ENCODE data around the gene CKS1B. TPM values are rescaled to one million over a fixed set of nuclear protein-coding genes. Genes with fewer than 3 reads are reported as not detected.

The CKS1B gene
- total RNA-seq, 1 experiment from 2014 or later: 259 TPM

DNA sequence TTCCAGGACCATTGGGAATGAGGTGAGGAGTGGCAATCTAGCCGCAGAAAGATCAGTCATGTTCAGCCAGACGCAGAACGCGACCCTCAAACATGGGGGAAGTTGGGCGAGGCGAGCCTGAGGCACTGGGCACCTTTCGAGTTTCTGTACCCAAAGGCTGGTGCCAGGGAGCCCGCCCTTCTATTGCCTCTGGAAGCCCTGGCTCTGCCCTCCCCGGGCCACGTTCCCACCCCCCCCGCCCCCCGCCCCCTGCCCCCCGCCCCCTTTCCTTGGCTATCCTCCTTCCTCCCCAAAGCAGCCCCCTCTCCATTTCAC is 25.9 kb downstream of the CKS1B start:
- Histone ChIP-seq H3K9me3 (no peaks in the 10 kb centered on the region), H3K4me3 (ENCODE audit: low read depth, low read length) (peak overlapping the region; percentile 92), H3K36me3 (ENCODE audit: control insufficient read depth, insufficient read depth, low read length) (peaks cover 1% of the 10 kb centered on the region), H3K4me1 (peaks cover 12% of the 10 kb centered on the region), H3K27me3 (replicated peaks; ENCODE audit: control insufficient read depth, insufficient read depth, low read length) (no peaks in the 10 kb centered on the region)
- Mint-ChIP-seq H3K27me3 (ENCODE audit: insufficient read depth, unreplicated experiment) (no peaks in the 10 kb centered on the region), H3K9me3 (ENCODE audit: unreplicated experiment) (no peaks in the 10 kb centered on the region), H3K27ac (ENCODE audit: unreplicated experiment) (peak overlapping the region; percentile 96), H3K4me3 (ENCODE audit: unreplicated experiment) (peak overlapping the region; percentile 96), H3K4me1 (ENCODE audit: low read depth, unreplicated experiment) (peaks cover 26% of the 10 kb centered on the region), H3K36me3 (ENCODE audit: insufficient read depth, unreplicated experiment) (peaks cover 37% of the 10 kb centered on the region)
- no TSS peak for BruUV-seq (replicated peaks)
- intact Hi-C loops (cut with micrococcal nuclease; ENCODE audit: unreplicated experiment): loop anchor here (1.0 to 5.0 kb wide), 5 partner anchors 17 to 442 kb away; partner anchors contain the start of genes EFNA1, FLAD1, PYGO2 and UBE2Q1
- no peak for DNase-seq
- ChIA-PET CTCF (interaction anchor here (0.6 to 2.1 kb wide), 10 partner anchors 16 to 967 kb away, joined by 3 to 26 read pairs (median 5); partner anchors contain the start of genes ADAM15, FLAD1, PBXIP1 and SHC1), POLR2A (interaction anchor here (0.5 to 2.1 kb wide), 6 partner anchors 25 to 817 kb away, joined by 3 to 75 read pairs (median 8); partner anchors contain the start of genes PYGO2 and SHC1)
- TF ChIP-seq, protein P1, sequence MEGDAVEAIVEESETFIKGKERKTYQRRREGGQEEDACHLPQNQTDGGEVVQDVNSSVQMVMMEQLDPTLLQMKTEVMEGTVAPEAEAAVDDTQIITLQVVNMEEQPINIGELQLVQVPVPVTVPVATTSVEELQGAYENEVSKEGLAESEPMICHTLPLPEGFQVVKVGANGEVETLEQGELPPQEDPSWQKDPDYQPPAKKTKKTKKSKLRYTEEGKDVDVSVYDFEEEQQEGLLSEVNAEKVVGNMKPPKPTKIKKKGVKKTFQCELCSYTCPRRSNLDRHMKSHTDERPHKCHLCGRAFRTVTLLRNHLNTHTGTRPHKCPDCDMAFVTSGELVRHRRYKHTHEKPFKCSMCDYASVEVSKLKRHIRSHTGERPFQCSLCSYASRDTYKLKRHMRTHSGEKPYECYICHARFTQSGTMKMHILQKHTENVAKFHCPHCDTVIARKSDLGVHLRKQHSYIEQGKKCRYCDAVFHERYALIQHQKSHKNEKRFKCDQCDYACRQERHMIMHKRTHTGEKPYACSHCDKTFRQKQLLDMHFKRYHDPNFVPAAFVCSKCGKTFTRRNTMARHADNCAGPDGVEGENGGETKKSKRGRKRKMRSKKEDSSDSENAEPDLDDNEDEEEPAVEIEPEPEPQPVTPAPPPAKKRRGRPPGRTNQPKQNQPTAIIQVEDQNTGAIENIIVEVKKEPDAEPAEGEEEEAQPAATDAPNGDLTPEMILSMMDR (IDR thresholded peaks at IDR 0.05; ENCODE audit: insufficient read depth in 1 of 2, low read depth in 1 of 2, low read length in 1 of 2, severe bottlenecking in 1 of 2, unreplicated experiment in 1 of 2): no peak

DNA sequence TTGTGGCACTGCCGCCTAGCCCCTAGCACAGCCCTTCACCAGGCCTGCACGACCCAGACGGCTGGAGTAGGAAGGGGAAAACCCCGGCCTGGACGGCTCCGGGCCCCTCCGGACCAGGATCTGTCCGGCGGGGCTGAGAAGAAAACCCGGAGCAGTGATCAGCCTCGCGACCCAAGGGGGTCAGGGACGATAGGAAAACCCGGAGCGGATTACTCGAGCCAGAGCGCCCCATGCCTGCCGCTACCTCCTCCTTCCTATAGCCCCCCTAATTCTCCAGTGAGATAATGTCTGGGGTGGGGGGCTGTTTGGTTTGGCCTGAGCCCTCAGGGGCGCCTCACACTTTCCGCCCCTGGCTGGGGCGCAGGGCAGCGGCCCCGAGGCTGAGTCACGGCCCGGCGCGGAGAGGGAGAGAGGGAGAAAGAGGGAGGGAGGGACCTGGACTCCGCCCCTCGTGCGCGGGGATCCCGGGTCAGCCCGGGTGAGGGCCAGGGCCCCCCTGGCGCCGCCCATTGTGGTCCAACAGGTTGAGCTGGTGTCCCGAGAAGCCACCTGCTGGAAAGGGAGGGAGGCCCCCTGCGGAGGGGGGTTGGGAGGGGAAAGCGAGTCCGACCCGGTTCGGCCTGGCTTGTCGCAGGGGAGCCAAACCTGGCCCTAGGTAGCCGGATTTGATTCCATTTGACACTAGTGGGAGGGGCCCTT is 26.4 kb downstream of the CKS1B start:
- no TSS peak for BruUV-seq (replicated peaks)
- CTCF ChIA-PET: interaction anchor here (1.0 to 2.1 kb wide), 3 partner anchors 16 to 50 kb away, joined by 3 to 7 read pairs (median 5); partner anchors contain the start of gene ADAM15
- peak overlapping the region; percentile 96 for H3K4me3 Mint-ChIP-seq (ENCODE audit: unreplicated experiment)

DNA sequence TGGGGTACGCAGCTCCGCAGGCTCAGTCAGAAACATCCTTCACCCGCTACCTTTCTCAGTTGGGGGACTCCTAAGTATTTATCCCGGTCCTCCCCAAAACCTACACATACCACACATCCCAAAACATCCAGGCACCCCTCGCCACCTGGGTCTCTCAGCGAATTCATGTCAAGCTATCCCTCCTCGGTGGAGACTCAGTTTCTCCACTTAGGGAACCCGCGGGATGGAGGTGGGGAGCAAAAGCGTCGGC is 26.9 kb downstream of the CKS1B start:
- no peak for DNase-seq
- Mint-ChIP-seq H3K4me1 (ENCODE audit: low read depth, unreplicated experiment) (peaks cover 25% of the 10 kb centered on the region), H3K27ac (ENCODE audit: unreplicated experiment) (peak overlapping the region; percentile 96), H3K27me3 (ENCODE audit: insufficient read depth, unreplicated experiment) (no peaks in the 10 kb centered on the region), H3K9me3 (ENCODE audit: unreplicated experiment) (no peaks in the 10 kb centered on the region), H3K36me3 (ENCODE audit: insufficient read depth, unreplicated experiment) (peaks cover 38% of the 10 kb centered on the region), H3K4me3 (ENCODE audit: unreplicated experiment) (peak overlapping the region; percentile 96)
- Histone ChIP-seq H3K4me1 (peaks cover 19% of the 10 kb centered on the region), H3K4me3 (ENCODE audit: low read depth, low read length) (peak overlapping the region; percentile 92), H3K27me3 (replicated peaks; ENCODE audit: control insufficient read depth, insufficient read depth, low read length) (no peaks in the 10 kb centered on the region), H3K9me3 (no peaks in the 10 kb centered on the region), H3K36me3 (ENCODE audit: control insufficient read depth, insufficient read depth, low read length) (peaks cover 4% of the 10 kb centered on the region)
- intact Hi-C loops (cut with micrococcal nuclease; ENCODE audit: unreplicated experiment): loop anchor here (2.0 to 5.0 kb wide), 3 partner anchors 81 to 443 kb away; partner anchors contain the start of genes EFNA1 and UBE2Q1
- TF ChIP-seq, protein P1 (IDR thresholded peaks at IDR 0.05; ENCODE audit: insufficient read depth in 1 of 2, low read depth in 1 of 2, low read length in 1 of 2, severe bottlenecking in 1 of 2, unreplicated experiment in 1 of 2): no peak
- CTCF ChIA-PET: interaction anchor here (1.0 kb wide), 2 partner anchors 15 to 28 kb away, joined by 3 to 5 read pairs; no protein-coding TSS in a partner anchor
- POLR2A ChIA-PET: interaction anchor here (0.6 to 0.9 kb wide), 3 partner anchors 18 to 65 kb away, joined by 3 to 4 read pairs (median 3); partner anchors contain the start of genes FLAD1 and PMVK
- BruUV-seq (replicated peaks): TSS peak; percentile 2

More for the DNA sequence above, 26.4 kb downstream of the CKS1B start:
- no peaks in the 10 kb centered on the region for H3K27me3 Mint-ChIP-seq (ENCODE audit: insufficient read depth, unreplicated experiment)
- no peaks in the 10 kb centered on the region for H3K9me3 Mint-ChIP-seq (ENCODE audit: unreplicated experiment)
- DNase-seq: peak; percentile 99 to 100
- no peaks in the 10 kb centered on the region for H3K27me3 ChIP-seq (replicated peaks; ENCODE audit: control insufficient read depth, insufficient read depth, low read length)
- POLR2A ChIA-PET: interaction anchor here (0.5 to 2.1 kb wide), 5 partner anchors 18 to 64 kb away, joined by 3 to 75 read pairs (median 3); partner anchors contain the start of genes FLAD1, PMVK and SHC1
- peaks cover 1% of the 10 kb centered on the region for H3K36me3 ChIP-seq (ENCODE audit: control insufficient read depth, insufficient read depth, low read length)
- TF ChIP-seq, protein P1 (IDR thresholded peaks at IDR 0.05; ENCODE audit: insufficient read depth in 1 of 2, low read depth in 1 of 2, low read length in 1 of 2, severe bottlenecking in 1 of 2, unreplicated experiment in 1 of 2): peak in 1 of 2 experiments; percentile 24
- intact Hi-C loops (cut with micrococcal nuclease; ENCODE audit: unreplicated experiment): loop anchor here (1.0 to 5.0 kb wide), 5 partner anchors 18 to 442 kb away; partner anchors contain the start of genes EFNA1, FLAD1, PYGO2 and UBE2Q1
- H3K4me1 ChIP-seq: peaks cover 15% of the 10 kb centered on the region
- H3K4me1 Mint-ChIP-seq (ENCODE audit: low read depth, unreplicated experiment): peaks cover 22% of the 10 kb centered on the region
- H3K4me3 ChIP-seq (ENCODE audit: low read depth, low read length): peak overlapping the region; percentile 92
- peaks cover 37% of the 10 kb centered on the region for H3K36me3 Mint-ChIP-seq (ENCODE audit: insufficient read depth, unreplicated experiment)
- peak overlapping the region; percentile 96 for H3K27ac Mint-ChIP-seq (ENCODE audit: unreplicated experiment)
- no peaks in the 10 kb centered on the region for H3K9me3 ChIP-seq
